HCT116 (cell line): ENCODE data around the gene CERCAM.

Source experiments
- EZH2 ChIP-seq: fragments of 200-600 bp; sonication (generic); IDR thresholded peaks from 2 replicates; pipeline ENCODE4 v1.6.1; 2017; ENCODE audit warnings: antibody characterized with exemption, mixed run types
- POLR2A ChIP-seq: IDR thresholded peaks from 2 replicates; pipeline ENCODE4 v1.7.0; 2011; ENCODE audit warnings: borderline replicate concordance; ENCODE audit not compliant: insufficient read depth, insufficient read length; ENCODE audit errors: extremely low read depth
- TF ChIP-seq, protein P1 (sequence below), 3 experiments: fragments of 200-600 bp in 1 of 3; sonication (generic) in 1 of 3; IDR thresholded peaks in 2 of 3; conservative IDR thresholded peaks in 1 of 3; 2 replicates each; pipeline ENCODE4 v1.5.1; 2012 to 2017; ENCODE audit warnings: low read depth in 2 of 3, low read length in 2 of 3, antibody characterized with exemption in 1 of 3, borderline replicate concordance in 1 of 3, control low read depth in 1 of 3, mild to moderate bottlenecking in 1 of 3, mixed read lengths in 1 of 3, mixed run types in 1 of 3, moderate library complexity in 1 of 3; ENCODE audit not compliant: insufficient read depth in 1 of 3

DNA sequence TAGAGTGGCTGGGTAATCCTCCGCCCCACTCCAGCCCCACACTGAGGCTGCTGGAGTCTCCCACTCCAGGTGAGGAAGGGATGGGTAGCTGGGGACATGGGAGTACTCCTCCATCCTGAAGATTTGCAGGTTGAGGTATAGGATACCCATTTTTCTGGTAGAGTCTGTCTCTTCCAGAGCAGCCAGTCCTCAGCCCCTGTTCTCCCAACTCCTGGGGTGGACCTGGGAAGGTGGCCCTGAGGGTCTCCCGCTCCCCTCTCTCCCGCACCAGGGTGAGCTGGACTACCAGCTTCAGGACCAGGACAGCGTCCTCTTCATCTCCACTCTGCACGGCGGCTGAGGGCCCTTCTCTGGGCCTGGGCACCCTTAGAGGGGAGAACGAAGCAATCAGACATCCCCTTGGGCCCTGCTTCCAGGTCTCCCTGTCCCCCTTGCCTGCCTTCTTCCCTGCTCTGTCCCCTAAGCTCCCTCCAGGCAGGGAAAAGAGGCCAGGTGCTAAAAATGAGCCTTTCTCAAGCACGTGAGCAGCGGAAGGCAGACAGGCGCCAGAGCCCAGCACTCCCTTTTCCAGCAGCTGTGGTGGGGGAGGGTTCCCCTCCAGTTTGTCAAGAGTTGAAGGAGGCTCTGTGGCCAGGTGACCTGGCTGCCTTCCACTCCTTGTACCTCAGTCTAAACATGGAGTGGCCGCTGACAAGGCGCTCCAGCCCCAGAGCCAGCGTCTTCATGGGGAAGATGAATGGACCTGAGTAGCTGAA, 31.1 kb upstream of the CERCAM start:
- TF ChIP-seq POLR2A (no peak), EZH2 (no peak)
- TF ChIP-seq, protein P1, sequence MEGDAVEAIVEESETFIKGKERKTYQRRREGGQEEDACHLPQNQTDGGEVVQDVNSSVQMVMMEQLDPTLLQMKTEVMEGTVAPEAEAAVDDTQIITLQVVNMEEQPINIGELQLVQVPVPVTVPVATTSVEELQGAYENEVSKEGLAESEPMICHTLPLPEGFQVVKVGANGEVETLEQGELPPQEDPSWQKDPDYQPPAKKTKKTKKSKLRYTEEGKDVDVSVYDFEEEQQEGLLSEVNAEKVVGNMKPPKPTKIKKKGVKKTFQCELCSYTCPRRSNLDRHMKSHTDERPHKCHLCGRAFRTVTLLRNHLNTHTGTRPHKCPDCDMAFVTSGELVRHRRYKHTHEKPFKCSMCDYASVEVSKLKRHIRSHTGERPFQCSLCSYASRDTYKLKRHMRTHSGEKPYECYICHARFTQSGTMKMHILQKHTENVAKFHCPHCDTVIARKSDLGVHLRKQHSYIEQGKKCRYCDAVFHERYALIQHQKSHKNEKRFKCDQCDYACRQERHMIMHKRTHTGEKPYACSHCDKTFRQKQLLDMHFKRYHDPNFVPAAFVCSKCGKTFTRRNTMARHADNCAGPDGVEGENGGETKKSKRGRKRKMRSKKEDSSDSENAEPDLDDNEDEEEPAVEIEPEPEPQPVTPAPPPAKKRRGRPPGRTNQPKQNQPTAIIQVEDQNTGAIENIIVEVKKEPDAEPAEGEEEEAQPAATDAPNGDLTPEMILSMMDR (IDR thresholded peaks at IDR 0.05 in 2 of 3, conservative IDR thresholded peaks at IDR 0.05 in 1 of 3; ENCODE audit: borderline replicate concordance in 1 of 3, insufficient read depth in 1 of 3, low read depth in 2 of 3, low read length in 2 of 3) = no peak
